Measurements from ENCODE around the gene PIF1.

GRCh38 chr15:64870353-64870752 is 44.9 kb upstream of the PIF1 start:
- TF ChIP-seq CTCF (IDR thresholded peaks at IDR 0.05) (no peak), POLR2A (IDR thresholded peaks at IDR 0.05) (no peak)

Data from adrenal gland (tissue), 5 donors.